CD4-positive, alpha-beta T cell treated with Interferon alpha-2 for 1 hour (primary cell): Measurements from ENCODE around the gene OSBPL3.

ENCODE experiments used
- DNase-seq, 2 donors: peaks; one replicate each; pipeline ENCODE4 v3.0.0-alpha.2; 2020 to 2022

OSBPL3 gene

GRCh38 chr7:24949884-24950283, 30.1 kb downstream of the OSBPL3 start:
- no peak for DNase-seq

- no peak for DNase-seq
Observed at GRCh38 chr7:24948739-24949138, 31.2 kb downstream of the OSBPL3 start.

- no peak for DNase-seq
Observed at GRCh38 chr7:24946467-24946866, 33.5 kb downstream of the OSBPL3 start.

GRCh38 chr7:24945899-24946298, 34.1 kb downstream of the OSBPL3 start:
- no peak for DNase-seq

- no peak for DNase-seq
Observed at GRCh38 chr7:24943096-24943948, 36.7 kb downstream of the OSBPL3 start.

GRCh38 chr7:24942226-24942625, 37.8 kb downstream of the OSBPL3 start:
- no peak for DNase-seq

- DNase-seq, result no peak
Observed at GRCh38 chr7:24939416-24939815, 40.6 kb downstream of the OSBPL3 start.

GRCh38 chr7:24936121-24936824, 43.7 kb downstream of the OSBPL3 start:
- no peak for DNase-seq

- no peak for DNase-seq
Observed at GRCh38 chr7:24933298-24933697, 46.7 kb downstream of the OSBPL3 start.

- DNase-seq, result no peak
Observed at GRCh38 chr7:24932815-24933214, 47.2 kb downstream of the OSBPL3 start.

GRCh38 chr7:24932389-24932788, 47.6 kb downstream of the OSBPL3 start:
- no peak for DNase-seq

- no peak for DNase-seq
Observed at GRCh38 chr7:24931844-24932243, 48.1 kb downstream of the OSBPL3 start.

- DNase-seq, result no peak
Observed at GRCh38 chr7:24930856-24931255, 49.1 kb downstream of the OSBPL3 start.

GRCh38 chr7:24926623-24927524, 53.1 kb downstream of the OSBPL3 start:
- no peak for DNase-seq

GRCh38 chr7:24924375-24924774, 55.6 kb downstream of the OSBPL3 start:
- peak in 1 of 2 donors; percentile 70 for DNase-seq

- no peak for DNase-seq
Observed at GRCh38 chr7:24923172-24923865, 56.7 kb downstream of the OSBPL3 start.

- DNase-seq, result no peak
Observed at GRCh38 chr7:24922099-24922773, 57.7 kb downstream of the OSBPL3 start.

GRCh38 chr7:24921362-24921679, 58.7 kb downstream of the OSBPL3 start:
- no peak for DNase-seq

GRCh38 chr7:24920451-24921361, 59.3 kb downstream of the OSBPL3 start:
- DNase-seq, result no peak

- no peak for DNase-seq
Observed at GRCh38 chr7:24917510-24918239, 62.3 kb downstream of the OSBPL3 start.
